ACHN (cell line): ENCODE results near the gene TMEM81.

Experiments
- DNase-seq: peaks from one replicate; pipeline ENCODE4 v3.0.0-alpha.2; 2015
- in situ Hi-C: cut with HindIII; loops from 2 replicates; pipeline ENCODE4 v1.10.0; 2017; ENCODE audit warnings: low sequenced_read_pairs, low pct_ligation_motif_present, low pct_unique_long_range_greater_than_20kb

TMEM81 gene

GRCh38 chr1:205044741-205045140 lies 39.5 kb downstream of the TMEM81 start:
- in situ Hi-C loops: no loop called here
- DNase-seq: no peak

GRCh38 chr1:205043866-205044265 lies 40.4 kb downstream of the TMEM81 start:
- no peak for DNase-seq
- in situ Hi-C loops: no loop called here

GRCh38 chr1:205042911-205043806 lies 41.1 kb downstream of the TMEM81 start, which contains the start of gene CNTN2:
Gene CNTN2 (plus strand): TSS chr1:205043212. CDS start chr1:205053186, 9,974 bp downstream.
- in situ Hi-C loops: no loop called here
- no peak for DNase-seq

GRCh38 chr1:205041998-205042910 lies 42.0 kb downstream of the TMEM81 start:
- no peak for DNase-seq
- in situ Hi-C loops: no loop called here

GRCh38 chr1:205041001-205041715 lies 43.1 kb downstream of the TMEM81 start:
- DNase-seq: no peak
- in situ Hi-C loops: no loop called here

GRCh38 chr1:205038132-205038786 lies 46.0 kb downstream of the TMEM81 start:
- in situ Hi-C loops: no loop called here

GRCh38 chr1:205037539-205037938 lies 46.7 kb downstream of the TMEM81 start:
- no peak for DNase-seq
- in situ Hi-C loops: no loop called here

More at GRCh38 chr1:205038132-205038786, 46.0 kb downstream of the TMEM81 start:
- no peak for DNase-seq
